GM12864 (cell line): ENCODE results near the gene KRTAP22-1.

Experiments
- DNase-seq: peaks from one replicate; pipeline ENCODE4 v3.0.0-alpha.2; 2011; ENCODE audit warnings: low read depth
- H3K4me3 ChIP-seq: 2 replicates; pipeline ENCODE4 v1.5.1; 2011; ENCODE audit warnings: mild to moderate bottlenecking, low read depth, low read length, control low read depth
- TF ChIP-seq, protein P1 (sequence below): IDR thresholded peaks from 2 replicates; pipeline ENCODE4 v1.5.1; 2011; ENCODE audit warnings: low read depth, mild to moderate bottlenecking, moderate library complexity, low read length, control low read depth, inconsistent platforms; ENCODE audit errors: missing control alignments

KRTAP22-1 gene

DNA sequence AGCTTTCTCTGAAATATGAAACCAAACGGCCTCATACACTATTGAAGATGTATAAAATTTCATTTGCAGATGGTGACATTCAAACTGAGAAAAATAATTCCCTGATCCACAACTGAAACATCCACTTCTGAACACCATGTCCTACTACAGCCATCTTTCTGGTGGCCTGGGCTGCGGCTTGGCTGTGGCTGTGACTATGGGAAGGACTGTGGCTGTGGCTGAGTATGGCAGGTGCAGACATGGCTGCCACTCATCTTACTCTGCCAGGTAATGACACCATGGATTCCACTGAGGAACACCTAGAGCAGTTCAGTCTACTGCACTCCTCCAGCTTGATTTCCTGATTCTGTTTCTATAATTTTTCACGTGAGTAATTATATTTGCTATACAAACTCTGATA lies 19.6 kb downstream of the KRTAP22-1 start, which contains the start of gene KRTAP20-4:
KRTAP20-4 (plus strand) TSS at position 106 of the 400 bp plus-strand sequence.
- no peak within 1 kb of the TSS for H3K4me3 ChIP-seq
- TF ChIP-seq, protein P1, sequence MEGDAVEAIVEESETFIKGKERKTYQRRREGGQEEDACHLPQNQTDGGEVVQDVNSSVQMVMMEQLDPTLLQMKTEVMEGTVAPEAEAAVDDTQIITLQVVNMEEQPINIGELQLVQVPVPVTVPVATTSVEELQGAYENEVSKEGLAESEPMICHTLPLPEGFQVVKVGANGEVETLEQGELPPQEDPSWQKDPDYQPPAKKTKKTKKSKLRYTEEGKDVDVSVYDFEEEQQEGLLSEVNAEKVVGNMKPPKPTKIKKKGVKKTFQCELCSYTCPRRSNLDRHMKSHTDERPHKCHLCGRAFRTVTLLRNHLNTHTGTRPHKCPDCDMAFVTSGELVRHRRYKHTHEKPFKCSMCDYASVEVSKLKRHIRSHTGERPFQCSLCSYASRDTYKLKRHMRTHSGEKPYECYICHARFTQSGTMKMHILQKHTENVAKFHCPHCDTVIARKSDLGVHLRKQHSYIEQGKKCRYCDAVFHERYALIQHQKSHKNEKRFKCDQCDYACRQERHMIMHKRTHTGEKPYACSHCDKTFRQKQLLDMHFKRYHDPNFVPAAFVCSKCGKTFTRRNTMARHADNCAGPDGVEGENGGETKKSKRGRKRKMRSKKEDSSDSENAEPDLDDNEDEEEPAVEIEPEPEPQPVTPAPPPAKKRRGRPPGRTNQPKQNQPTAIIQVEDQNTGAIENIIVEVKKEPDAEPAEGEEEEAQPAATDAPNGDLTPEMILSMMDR = no peak
- DNase-seq = no peak

DNA sequence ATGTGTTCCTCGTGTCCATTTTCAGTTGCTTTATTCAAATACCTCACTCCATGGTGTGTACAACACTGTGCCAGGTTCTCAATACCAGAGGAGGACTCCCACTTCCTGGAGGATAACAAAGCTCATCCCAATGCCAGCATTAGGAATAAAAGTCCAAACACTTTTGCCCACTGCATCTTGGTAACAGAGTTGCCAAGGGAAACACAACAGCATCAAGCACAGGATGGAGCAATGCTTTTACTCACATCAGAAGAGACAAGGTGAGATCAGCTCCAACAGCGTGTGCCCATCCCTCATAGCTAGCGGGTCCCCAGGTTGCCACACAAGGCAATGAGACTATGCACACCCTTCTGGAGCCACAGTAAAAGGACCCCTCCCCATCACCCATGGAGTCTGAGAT lies 22.5 kb downstream of the KRTAP22-1 start:
- no peak overlapping the region for H3K4me3 ChIP-seq
- DNase-seq = no peak
- TF ChIP-seq, protein P1 = no peak

DNA sequence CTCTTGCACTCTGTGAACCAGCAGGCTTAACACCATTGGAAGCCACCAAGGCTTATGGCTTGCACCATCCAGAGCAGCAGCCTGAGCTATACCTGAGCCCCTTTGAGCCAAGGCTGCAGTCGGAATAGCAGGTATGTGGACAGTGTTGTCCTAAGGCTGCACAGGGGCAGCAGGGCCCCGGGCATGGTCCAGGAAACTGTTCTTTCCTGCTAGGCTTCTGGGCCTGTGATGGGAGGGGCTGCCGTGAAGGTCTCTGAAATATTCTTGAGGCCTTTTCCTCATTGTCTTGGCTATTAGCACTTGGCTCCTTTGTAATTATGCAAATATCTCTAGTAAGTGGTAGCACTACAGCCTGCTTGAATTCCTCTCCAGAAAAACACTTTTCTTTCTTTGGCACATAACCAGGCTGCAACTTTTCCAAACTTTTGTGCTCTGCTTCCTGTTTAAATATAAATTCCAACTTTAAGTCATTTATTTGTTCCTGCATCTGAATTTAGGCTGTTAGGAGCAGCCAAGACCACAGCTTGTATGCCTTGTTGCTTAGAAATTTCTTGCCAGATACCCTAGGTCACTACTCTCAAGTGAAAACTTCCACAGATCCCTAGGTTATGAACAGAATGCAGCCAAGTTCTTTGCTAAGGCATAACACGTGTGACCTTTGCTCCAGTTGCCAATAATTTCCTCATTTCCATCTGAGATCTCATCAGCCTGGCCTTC lies 24.7 kb downstream of the KRTAP22-1 start:
- DNase-seq = no peak
- no peak overlapping the region for H3K4me3 ChIP-seq
- TF ChIP-seq, protein P1 = no peak

DNA sequence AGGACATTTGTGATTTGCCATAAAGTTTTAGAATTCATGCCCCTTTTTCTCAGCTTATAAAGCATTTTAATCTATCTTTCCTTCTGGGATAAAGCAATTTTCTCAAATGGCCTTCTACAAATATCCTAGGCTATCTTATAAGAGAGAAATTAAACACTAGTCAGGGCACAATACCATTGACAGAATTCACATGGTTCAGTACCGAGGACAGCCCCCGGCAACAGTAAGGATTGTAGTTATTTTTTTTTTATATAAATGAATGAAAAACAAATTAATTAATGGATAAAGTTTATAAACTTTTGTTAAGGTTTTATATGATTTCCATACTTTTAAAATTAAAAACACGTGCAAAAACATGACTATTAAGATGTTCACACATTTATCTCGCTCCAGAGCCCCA lies 27.2 kb downstream of the KRTAP22-1 start:
- H3K4me3 ChIP-seq = no peak overlapping the region
- TF ChIP-seq, protein P1 = no peak
- DNase-seq = no peak

DNA sequence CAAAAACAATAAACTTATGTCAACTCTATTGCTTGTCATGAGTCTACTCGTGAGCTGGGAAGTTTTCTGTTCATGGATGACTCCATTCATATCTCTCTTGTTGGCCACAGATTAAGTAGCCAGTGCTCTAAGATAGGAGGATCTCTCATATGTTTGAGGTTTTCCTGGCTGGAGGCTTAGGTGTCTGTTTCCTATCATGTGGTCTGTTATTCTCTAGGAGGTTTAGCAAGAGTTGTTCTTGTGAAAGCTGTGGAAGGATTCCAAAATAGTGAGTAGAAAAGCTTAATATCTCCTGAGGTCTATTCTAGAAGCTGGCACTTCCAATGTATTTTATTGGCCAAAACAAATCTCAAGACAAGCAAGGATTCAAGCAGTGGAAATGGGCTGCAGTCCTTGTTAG lies 28.3 kb downstream of the KRTAP22-1 start:
- no peak overlapping the region for H3K4me3 ChIP-seq
- no peak for DNase-seq
- TF ChIP-seq, protein P1 = no peak

DNA sequence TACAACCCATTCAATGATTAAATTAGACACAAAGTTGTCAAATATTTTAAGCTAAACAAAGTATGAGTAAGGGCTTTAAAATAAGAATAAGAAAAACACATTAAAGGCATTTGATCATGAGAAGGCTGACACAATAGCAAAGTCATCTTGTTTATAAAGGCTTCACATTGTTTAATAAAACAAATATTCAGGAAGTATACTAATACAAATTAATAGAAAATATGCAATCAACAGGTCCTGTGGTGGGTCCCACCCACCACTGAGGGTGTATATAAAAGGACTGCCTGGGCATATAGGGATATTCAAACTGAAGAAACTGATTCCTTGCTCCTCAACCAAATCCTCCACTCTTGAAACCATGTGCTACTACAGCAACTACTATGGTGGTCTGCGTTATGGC lies 34.0 kb downstream of the KRTAP22-1 start, which contains the start of gene KRTAP20-2:
KRTAP20-2 (plus strand) TSS at position 301 of the 400 bp plus-strand sequence; CDS start at position 359, 58 bp downstream.
- DNase-seq = no peak
- no peak within 1 kb of the TSS for H3K4me3 ChIP-seq
- TF ChIP-seq, protein P1 = no peak

DNA sequence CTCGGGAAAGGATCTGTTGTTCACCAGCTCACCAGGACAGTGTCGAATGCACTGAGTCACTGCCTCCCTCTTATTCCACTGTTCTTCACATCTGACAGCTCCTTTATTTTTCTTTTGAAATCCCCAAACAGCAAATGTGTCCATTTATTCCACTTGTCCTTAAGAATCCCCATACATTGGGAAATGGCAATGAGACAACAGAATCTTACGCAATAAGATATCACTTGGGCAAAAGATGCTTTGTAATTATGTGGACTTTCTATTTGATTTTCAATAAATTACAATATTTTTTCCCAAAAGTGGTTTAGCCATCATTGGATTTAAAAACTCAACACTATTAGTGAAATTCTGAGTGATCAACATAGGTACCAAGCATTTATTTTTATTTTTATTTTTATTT lies 37.8 kb downstream of the KRTAP22-1 start:
- DNase-seq = no peak
- no peak overlapping the region for H3K4me3 ChIP-seq
- TF ChIP-seq, protein P1 = no peak
